Kidney capillary endothelial cell (primary cell): ENCODE measurements around the gene CAMKMT.
A peak's percentile ranks its signal among the peaks of the same experiment; 100 is the strongest.
"Not testable (repeated sequence)": the region's sequence is repeated elsewhere in the genome, so short reads cannot be mapped to it uniquely, and the experiment has no call there.

Source experiments
- DNase-seq: peaks from one replicate; pipeline ENCODE4 v3.0.0-alpha.2; 2018; ENCODE audit warnings: low spot score

The CAMKMT gene

GRCh38 chr2:44550561-44550960 lies 188.8 kb downstream of the CAMKMT start:
- DNase-seq, result peak; percentile 59

GRCh38 chr2:44551497-44551896 lies 189.8 kb downstream of the CAMKMT start:
- no peak for DNase-seq

- peak; percentile 86 for DNase-seq
These were observed 191.7 kb downstream of the CAMKMT start for GRCh38 chr2:44553456-44553855.

GRCh38 chr2:44555700-44556099 lies 194.0 kb downstream of the CAMKMT start:
- no peak for DNase-seq

GRCh38 chr2:44559108-44559507 lies 197.4 kb downstream of the CAMKMT start:
- no peak for DNase-seq

GRCh38 chr2:44560352-44560751 lies 198.6 kb downstream of the CAMKMT start:
- no peak for DNase-seq

GRCh38 chr2:44560941-44561340 lies 199.2 kb downstream of the CAMKMT start:
- DNase-seq, result no peak

GRCh38 chr2:44562737-44563136 lies 201.0 kb downstream of the CAMKMT start:
- no peak for DNase-seq

GRCh38 chr2:44564752-44565151 lies 203.0 kb downstream of the CAMKMT start:
- DNase-seq, result no peak

- no peak for DNase-seq
These were observed 204.3 kb downstream of the CAMKMT start for GRCh38 chr2:44566059-44566458.

GRCh38 chr2:44569491-44569890 lies 207.7 kb downstream of the CAMKMT start:
- DNase-seq, result no peak

- DNase-seq, result no peak
These were observed 208.5 kb downstream of the CAMKMT start for GRCh38 chr2:44570271-44570670.

- DNase-seq, result no peak
These were observed 209.0 kb downstream of the CAMKMT start for GRCh38 chr2:44570777-44571176.

GRCh38 chr2:44572196-44572900 lies 210.6 kb downstream of the CAMKMT start:
- DNase-seq, result no peak

- no peak for DNase-seq
These were observed 212.2 kb downstream of the CAMKMT start for GRCh38 chr2:44573996-44574395.

GRCh38 chr2:44578471-44579093 lies 216.8 kb downstream of the CAMKMT start:
- DNase-seq, result no peak

GRCh38 chr2:44579115-44579836 lies 217.5 kb downstream of the CAMKMT start:
- no peak for DNase-seq

- DNase-seq, result no peak
These were observed 218.1 kb downstream of the CAMKMT start for GRCh38 chr2:44579837-44580230.

GRCh38 chr2:44580875-44581515 lies 219.2 kb downstream of the CAMKMT start:
- no peak for DNase-seq

- DNase-seq, result no peak
These were observed 220.7 kb downstream of the CAMKMT start for GRCh38 chr2:44582363-44583008.

- DNase-seq, result not testable (repeated sequence)
These were observed 233.9 kb downstream of the CAMKMT start for GRCh38 chr2:44595615-44596014.
